Endothelial cell of umbilical vein (primary cell): ENCODE data around the gene PYGO2. TPM values are rescaled to one million over a fixed set of nuclear protein-coding genes. Genes with fewer than 3 reads are reported as not detected.
A peak's percentile ranks its signal among the peaks of the same experiment; 100 is the strongest.

ENCODE experiments used
- BruUV-seq: library from RNA; stranded (reverse); fragments of 400-500 nt; replicated peaks from 2 replicates; lab custom pipeline; 2021; lab: Mats Ljungman, UMichigan
- CTCF ChIA-PET: fragments of 300-600, 350-600 bp; sonication (Branson Sonifier 250); formaldehyde crosslinking; loops from one replicate; lab custom pipeline; 2021; ENCODE audit warnings: antibody characterized with exemption, inconsistent platforms; lab: Charles Lee
- POLR2A ChIA-PET: fragments of 300-600, 350-600 bp; sonication (Branson Sonifier 250); formaldehyde crosslinking; loops from one replicate; lab custom pipeline; 2021; ENCODE audit warnings: antibody characterized with exemption, inconsistent platforms; lab: Charles Lee
- DNase-seq: peaks from one replicate; pipeline ENCODE4 v3.0.0-alpha.2; 2011; ENCODE audit warnings: low read depth, low spot score
- FAIRE-seq: peaks from 2 replicates; lab custom pipeline; 2011; peaks lifted over from hg19 to GRCh38; lab: Jason Lieb, UNC
- H2AFZ ChIP-seq: 2 replicates; pipeline ENCODE4 v1.6.0; 2012; ENCODE audit warnings: low read depth, low read length, control low read depth, inconsistent platforms
- H3K27ac ChIP-seq: 2 replicates; pipeline ENCODE4 v1.5.1; 2011; ENCODE audit warnings: low read depth, mild to moderate bottlenecking, control low read depth, low read length, moderate library complexity; ENCODE audit not compliant: insufficient read depth
- H3K27me3 ChIP-seq, 2 experiments: 2 replicates each; pipeline versions ENCODE4 v1.6.0 to v1.6.1; 2011; ENCODE audit warnings: low read length in 2 of 2, mixed read lengths in 1 of 2; ENCODE audit not compliant: control insufficient read depth in 2 of 2, insufficient read depth in 2 of 2
- H3K36me3 ChIP-seq, 2 experiments: 2 replicates in 1 of 2; 3 replicates in 1 of 2; pipeline ENCODE4 v1.5.1; 2011; ENCODE audit warnings: low read length in 2 of 2, mild to moderate bottlenecking in 1 of 2, moderate library complexity in 1 of 2; ENCODE audit not compliant: control insufficient read depth in 2 of 2, insufficient read depth in 2 of 2; ENCODE audit errors: extremely low read depth in 1 of 2
- H3K4me1 ChIP-seq: 3 replicates; pipeline ENCODE4 v1.5.1; 2011; ENCODE audit warnings: mild to moderate bottlenecking, low read length; ENCODE audit not compliant: control insufficient read depth, insufficient read depth; ENCODE audit errors: extremely low read depth
- H3K4me2 ChIP-seq: 2 replicates; pipeline ENCODE4 v1.6.1; 2011; ENCODE audit warnings: low read length, control low read depth, mixed read lengths; ENCODE audit not compliant: insufficient read depth
- H3K4me3 ChIP-seq, 3 experiments: fragments of 200-600 bp in 1 of 3; sonication (generic), shearing (Covaris generic) in 1 of 3; replicated peaks in 1 of 3; 2 replicates each; pipeline ENCODE4 v1.5.1; 2011 to 2016; ENCODE audit warnings: control low read depth in 3 of 3, low read length in 3 of 3, mild to moderate bottlenecking in 2 of 3, inconsistent platforms in 1 of 3, low read depth in 1 of 3, moderate library complexity in 1 of 3; ENCODE audit not compliant: insufficient read depth in 1 of 3
- H3K79me2 ChIP-seq: 2 replicates; pipeline ENCODE4 v1.6.0; 2012; ENCODE audit warnings: low read length, inconsistent platforms; ENCODE audit not compliant: control insufficient read depth, insufficient read depth
- H3K9ac ChIP-seq: replicated peaks from 2 replicates; pipeline ENCODE3; 2011; ENCODE audit warnings: low read length, control low read depth; ENCODE audit not compliant: insufficient read depth; ENCODE audit errors: extremely low read depth
- H3K9me1 ChIP-seq: replicated peaks from 3 replicates; pipeline ENCODE4 v1.6.0; 2011; ENCODE audit warnings: mild to moderate bottlenecking, low read length; ENCODE audit not compliant: control insufficient read depth, insufficient read depth; ENCODE audit errors: extremely low read depth
- H3K9me3 ChIP-seq: replicated peaks from 2 replicates; pipeline ENCODE4 v1.5.1; 2012; ENCODE audit warnings: low read length, inconsistent platforms; ENCODE audit not compliant: control insufficient read depth, insufficient read depth
- H4K20me1 ChIP-seq: replicated peaks from 2 replicates; pipeline ENCODE3; 2011; ENCODE audit warnings: mild to moderate bottlenecking, low read length; ENCODE audit not compliant: control insufficient read depth, insufficient read depth; ENCODE audit errors: extremely low read depth
- CTCF ChIP-seq, 2 donors: IDR thresholded peaks; 1 replicate in 1 of 2; 2 replicates in 1 of 2; pipeline ENCODE4 v1.5.1; 2011; ENCODE audit warnings: low read length in 2 of 2, mild to moderate bottlenecking in 2 of 2, moderate library complexity in 2 of 2, control low read depth in 1 of 2, inconsistent platforms in 1 of 2, low read depth in 1 of 2; ENCODE audit not compliant: insufficient read depth in 1 of 2; ENCODE audit errors: extremely low read depth in 1 of 2
- EZH2 ChIP-seq: IDR thresholded peaks from 2 replicates; pipeline ENCODE4 v1.6.1; 2012; ENCODE audit warnings: borderline replicate concordance, low read depth, mild to moderate bottlenecking, moderate library complexity, low read length, inconsistent platforms; ENCODE audit not compliant: severe bottlenecking
- FOS ChIP-seq: IDR thresholded peaks from 2 replicates; pipeline ENCODE4 v1.6.1; 2011; ENCODE audit warnings: mild to moderate bottlenecking, low read length, moderate library complexity, borderline replicate concordance; ENCODE audit not compliant: insufficient read depth
- GATA2 ChIP-seq: IDR thresholded peaks from 2 replicates; pipeline ENCODE4 v1.7.0; 2011; ENCODE audit warnings: low read depth, mild to moderate bottlenecking, moderate library complexity, mixed read lengths, low read length; ENCODE audit not compliant: insufficient read length, insufficient read depth
- JUN ChIP-seq: IDR thresholded peaks from 2 replicates; pipeline ENCODE4 v1.6.1; 2011; ENCODE audit warnings: borderline replicate concordance, low read depth; ENCODE audit not compliant: insufficient read length, insufficient read depth
- MAX ChIP-seq: IDR thresholded peaks from 2 replicates; pipeline ENCODE4 v1.6.1; 2011; ENCODE audit not compliant: insufficient read depth, insufficient read length
- MYC ChIP-seq: IDR thresholded peaks from one replicate; pipeline ENCODE4 v1.6.1; 2011; ENCODE audit warnings: mild to moderate bottlenecking, low read depth, low read length
- POLR2A ChIP-seq: IDR thresholded peaks from 2 replicates; pipeline ENCODE4 v1.6.1; 2012; ENCODE audit warnings: low read depth, mild to moderate bottlenecking, control low read depth, low read length
- POLR2AphosphoS5 ChIP-seq: IDR thresholded peaks from 2 replicates; pipeline ENCODE4 v1.6.1; 2012; ENCODE audit warnings: low read depth, mild to moderate bottlenecking, control low read depth, low read length, moderate library complexity; ENCODE audit not compliant: insufficient read depth
- dilution Hi-C: fragments of 300-500 bp; cut with MboI; formaldehyde crosslinking; loops from one replicate; pipeline ENCODE4 v1.15.0; 2019; ENCODE audit warnings: low sequenced_read_pairs; ENCODE audit not compliant: extremely low pct_ligation_motif_present
- intact Hi-C: fragments of 100-400 bp; cut with micrococcal nuclease; formaldehyde crosslinking; loops from one replicate; pipeline ENCODE4 v1.10.0; 2022
- polyA plus RNA-seq, 4 experiments: library from polyadenylated mRNA; depleted of rRNA in 3 of 4; stranded (reverse) in 3 of 4; unstranded in 1 of 4; fragments of >200 nt; gene quantifications; 2 replicates each; pipeline versions ENCODE4 v1.2.1 to v1.2.3, GENCODE V29; 2011 to 2012; ENCODE audit warnings: missing spikeins in 1 of 4
- total RNA-seq: library from RNA; stranded (reverse); gene quantifications from 2 replicates; pipeline ENCODE4 v1.2.3, GENCODE V29; 2021

PYGO2 gene
- total and polyA plus RNA-seq, 2 donors (not counting 3 experiments of a cell fraction or from before 2014, with no cell fraction given) = 19.3 to 21.5 TPM

GRCh38 chr1:155001675-155002463 lies 40.3 kb upstream of the PYGO2 start:
- FAIRE-seq (peak; percentile 99), DNase-seq (peak; percentile 99)
- no peaks in the 10 kb centered on the region for H3K36me3 ChIP-seq
- dilution Hi-C loops (no loop called here), intact Hi-C loops (loop anchor here (1.0 to 5.0 kb wide), 9 partner anchors 15 to 445 kb away; partner anchors contain the start of genes ADAM15, PBXIP1 and UBE2Q1)
- H3K27ac ChIP-seq = peak overlapping the region; percentile 26
- no peaks in the 10 kb centered on the region for H4K20me1 ChIP-seq
- H3K4me2 ChIP-seq = peak overlapping the region; percentile 87
- peak overlapping the region; percentile 57 to 94 (median 61) for H3K4me3 ChIP-seq
- POLR2A ChIA-PET = interaction anchor here (1.0 kb wide), 1 partner anchor 29 kb away, joined by 3 read pairs; no protein-coding TSS in a partner anchor
- TF ChIP-seq JUN = no peak
- peak; percentile 12 to 63 for TF ChIP-seq CTCF (IDR thresholded peaks at IDR 0.05; ENCODE audit: extremely low read depth in 1 of 2, insufficient read depth in 1 of 2, low read depth in 1 of 2, low read length in 2 of 2)
- no peaks in the 10 kb centered on the region for H3K9me3 ChIP-seq
- BruUV-seq = no TSS peak
- peak overlapping the region; percentile 93 for H2AFZ ChIP-seq
- CTCF ChIA-PET = interaction anchor here (3.1 to 6.5 kb wide), 4 partner anchors 13 to 65 kb away, joined by 12 to 87 read pairs (median 47); partner anchors contain the start of genes ADAM15, CKS1B, PMVK and SHC1
- no peaks in the 10 kb centered on the region for H3K9me1 ChIP-seq
- H3K4me1 ChIP-seq = peaks cover 25% of the 10 kb centered on the region
- peak overlapping the region; percentile 40 for H3K9ac ChIP-seq
- H3K79me2 ChIP-seq = peaks cover 16% of the 10 kb centered on the region
- no peaks in the 10 kb centered on the region for H3K27me3 ChIP-seq

GRCh38 chr1:155001425-155001674 lies 39.8 kb upstream of the PYGO2 start:
- peak; percentile 62 for DNase-seq
- no peak for FAIRE-seq
- no TSS peak for BruUV-seq
- H3K79me2 ChIP-seq = peaks cover 13% of the 10 kb centered on the region
- peak overlapping the region; percentile 87 for H3K4me2 ChIP-seq
- H3K4me1 ChIP-seq = peaks cover 25% of the 10 kb centered on the region
- H2AFZ ChIP-seq = peak overlapping the region; percentile 35
- intact Hi-C loops (loop anchor here (1.0 to 5.0 kb wide), 2 partner anchors 60 to 444 kb away; partner anchors contain the start of gene UBE2Q1), dilution Hi-C loops (no loop called here)
- POLR2A ChIA-PET = interaction anchor here (1.0 kb wide), 1 partner anchor 29 kb away, joined by 3 read pairs; no protein-coding TSS in a partner anchor
- no peaks in the 10 kb centered on the region for H3K27me3 ChIP-seq
- peak overlapping the region; percentile 57 to 94 (median 61) for H3K4me3 ChIP-seq
- TF ChIP-seq JUN (no peak), FOS (no peak), POLR2AphosphoS5 (no peak), MYC (no peak), MAX (no peak), GATA2 (no peak), EZH2 (no peak), CTCF (IDR thresholded peaks at IDR 0.05; ENCODE audit: extremely low read depth in 1 of 2, insufficient read depth in 1 of 2, low read depth in 1 of 2, low read length in 2 of 2) (no peak), POLR2A (no peak)
- H3K9ac ChIP-seq = peak overlapping the region; percentile 30
- no peaks in the 10 kb centered on the region for H3K9me1 ChIP-seq
- H3K36me3 ChIP-seq = no peaks in the 10 kb centered on the region
- H3K27ac ChIP-seq = peak overlapping the region; percentile 73
- CTCF ChIA-PET = interaction anchor here (3.1 to 6.5 kb wide), 4 partner anchors 13 to 64 kb away, joined by 12 to 87 read pairs (median 47); partner anchors contain the start of genes ADAM15, CKS1B, PMVK and SHC1
- H3K9me3 ChIP-seq = no peaks in the 10 kb centered on the region
- no peaks in the 10 kb centered on the region for H4K20me1 ChIP-seq
